Activated T-cell treated with anti-CD3 and anti-CD28 coated beads for 4 hours (primary cell): ENCODE measurements around the gene ART4.
A peak's percentile ranks its signal among the peaks of the same experiment; 100 is the strongest.

Experiments used
- DNase-seq: peaks from one replicate; pipeline ENCODE4 v3.0.0-alpha.2; 2020

Gene ART4, protein sequence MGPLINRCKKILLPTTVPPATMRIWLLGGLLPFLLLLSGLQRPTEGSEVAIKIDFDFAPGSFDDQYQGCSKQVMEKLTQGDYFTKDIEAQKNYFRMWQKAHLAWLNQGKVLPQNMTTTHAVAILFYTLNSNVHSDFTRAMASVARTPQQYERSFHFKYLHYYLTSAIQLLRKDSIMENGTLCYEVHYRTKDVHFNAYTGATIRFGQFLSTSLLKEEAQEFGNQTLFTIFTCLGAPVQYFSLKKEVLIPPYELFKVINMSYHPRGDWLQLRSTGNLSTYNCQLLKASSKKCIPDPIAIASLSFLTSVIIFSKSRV

GRCh38 chr12:14843425-14843887 is at the start of gene ART4:
TSS of gene ART4 (minus strand) at chr12:14843526. CDS start at chr12:14843113, 413 bp downstream.
- no peak for DNase-seq

DNA sequence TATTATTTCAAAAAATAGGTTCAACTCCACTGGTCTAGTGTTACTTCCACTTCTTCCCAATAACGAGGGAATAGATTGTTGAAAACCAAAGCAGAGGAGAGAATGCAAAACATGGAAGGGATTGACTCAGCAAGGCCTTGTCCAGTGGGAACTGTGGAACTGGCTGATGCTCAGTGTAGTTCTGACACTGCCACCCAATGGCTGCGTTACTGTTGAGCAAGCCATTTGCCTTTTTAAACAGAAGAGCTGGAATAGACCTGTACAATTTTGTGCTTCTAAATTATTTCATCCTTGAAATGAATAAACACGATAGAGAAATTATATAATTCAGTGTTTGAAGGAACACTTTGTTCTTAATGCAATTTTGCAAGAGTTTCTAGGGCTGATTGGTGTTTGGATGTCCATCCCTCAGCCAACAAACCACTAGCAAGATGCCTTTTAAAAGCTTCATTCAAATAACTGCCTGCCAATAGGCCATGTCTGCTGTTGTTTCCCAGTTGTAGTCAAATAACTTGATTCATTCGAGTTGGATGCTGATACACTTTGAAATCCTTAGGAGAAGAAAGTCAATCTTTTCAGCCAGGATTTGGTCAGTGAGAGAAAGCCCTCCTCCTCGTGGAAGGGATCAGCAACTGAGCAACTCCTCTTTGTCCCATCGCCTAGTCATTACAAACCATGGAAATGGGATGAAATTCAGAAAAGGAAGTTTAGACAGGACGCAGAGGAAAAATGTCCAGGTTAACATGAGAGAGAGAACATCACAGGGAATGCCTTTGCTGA is 49.6 kb upstream of the ART4 start:
- no peak for DNase-seq

DNA sequence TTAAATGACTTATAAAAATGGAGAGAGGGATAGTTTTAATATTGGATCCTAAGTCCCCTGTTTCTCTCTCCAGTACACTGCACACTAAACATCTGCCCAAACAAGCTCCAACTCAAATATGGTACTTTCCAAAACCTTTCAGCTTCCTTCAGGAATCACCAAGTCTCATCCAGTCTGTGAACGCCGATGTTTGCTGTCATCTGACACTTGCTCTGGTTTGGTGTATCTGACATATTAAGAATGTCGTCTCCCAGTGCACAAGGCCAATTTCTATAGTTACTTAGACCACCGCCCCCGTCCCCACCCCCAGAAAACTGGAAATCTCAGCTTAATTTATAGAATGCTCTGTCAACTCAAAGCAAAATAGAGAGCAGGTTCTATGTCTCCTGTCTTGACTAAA is 47.4 kb upstream of the ART4 start:
- no peak for DNase-seq

DNA sequence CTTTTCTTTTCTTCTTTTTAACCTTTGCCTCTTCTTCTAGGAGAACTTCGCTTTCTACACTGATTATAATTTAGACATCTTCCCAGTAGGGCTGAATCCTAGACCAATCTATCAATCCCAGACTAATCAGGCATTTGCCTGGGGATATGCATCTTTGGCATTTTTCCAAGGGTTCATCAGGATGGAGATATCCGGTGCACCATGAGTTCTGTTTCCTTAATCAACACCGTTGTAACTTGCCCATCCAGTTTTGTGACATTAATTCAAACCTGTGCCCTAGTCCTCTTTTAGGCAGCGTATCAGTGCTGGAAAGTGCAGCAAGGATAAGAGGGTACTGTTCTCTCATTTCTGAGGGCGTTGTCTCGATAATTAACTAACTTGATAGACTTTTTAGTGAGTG is 42.9 kb upstream of the ART4 start:
- no peak for DNase-seq

DNA sequence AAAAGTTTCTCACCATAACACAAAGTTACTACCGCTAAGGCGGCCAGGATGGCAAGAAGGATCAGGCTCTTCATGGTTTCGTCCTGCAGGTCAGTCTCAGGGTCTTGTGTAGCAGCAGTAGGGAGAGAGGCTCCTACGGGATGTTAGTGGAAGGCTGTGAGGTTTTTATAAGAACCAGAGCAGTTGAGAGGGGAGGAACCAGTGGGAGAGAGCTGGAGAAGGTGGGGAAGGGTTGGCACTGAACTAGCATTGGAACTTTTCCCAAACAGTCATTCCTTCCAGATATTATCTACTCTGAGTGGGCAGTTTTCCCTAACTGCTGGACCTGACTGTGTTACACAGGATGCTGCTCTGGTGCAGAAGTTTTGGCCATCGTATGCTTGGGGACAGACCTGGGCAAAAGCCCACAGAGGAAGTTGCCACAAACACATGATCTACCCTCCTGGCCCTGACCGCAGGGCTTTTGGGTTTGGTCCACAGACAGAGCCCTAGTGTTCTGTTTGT is 42.4 kb upstream of the ART4 start, which contains the start of gene MGP:
MGP (minus strand) TSS at position 137 of the 504 bp plus-strand sequence; CDS start at position 74, 63 bp downstream.
- no peak for DNase-seq

DNA sequence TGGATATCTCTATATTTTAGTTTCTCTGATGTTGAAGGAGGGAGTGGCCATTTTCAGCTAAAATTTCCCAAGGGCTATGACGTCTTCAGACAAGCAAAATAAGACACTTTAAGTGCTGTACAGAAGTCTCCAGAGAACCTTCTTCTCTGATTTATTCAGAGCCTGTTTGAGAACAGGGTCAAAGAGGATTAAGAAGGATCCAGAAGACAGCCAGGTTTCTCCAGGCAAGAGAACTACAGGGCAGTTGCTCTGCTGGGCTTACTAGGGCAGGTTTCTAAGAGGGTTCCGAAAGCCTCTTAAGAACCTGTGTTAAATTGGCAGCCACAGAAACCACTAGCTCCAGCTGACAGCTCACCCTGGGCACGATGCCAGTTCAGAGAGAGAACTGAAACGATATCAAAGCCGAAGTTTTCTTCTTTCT is 41.1 kb upstream of the ART4 start:
- peak; percentile 67 for DNase-seq

DNA sequence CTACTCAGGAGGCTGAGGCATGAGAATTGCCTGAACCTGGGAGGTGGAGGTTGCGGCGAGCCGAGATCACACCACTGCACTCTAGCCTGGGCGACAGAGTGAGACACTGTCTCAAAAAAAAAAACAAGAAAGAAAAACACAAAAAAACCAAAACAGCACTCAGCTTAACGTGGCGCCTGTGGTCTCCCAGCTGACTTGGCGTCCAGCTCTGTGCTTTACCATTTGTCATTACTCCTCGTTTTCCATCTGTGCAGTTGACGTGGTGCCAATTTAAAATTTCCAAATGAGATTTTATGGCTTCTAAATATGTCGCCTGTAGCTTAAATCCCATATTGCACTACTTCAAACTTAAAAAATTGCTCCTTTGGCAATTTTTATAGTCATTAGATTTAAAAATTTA is 40.4 kb upstream of the ART4 start:
- DNase-seq = no peak

GRCh38 chr12:14880890-14881453 is 37.6 kb upstream of the ART4 start:
- DNase-seq = no peak

GRCh38 chr12:14879222-14879933 is 36.1 kb upstream of the ART4 start:
- no peak for DNase-seq

- DNase-seq = no peak
These were observed 35.2 kb upstream of the ART4 start for GRCh38 chr12:14878488-14878887.

GRCh38 chr12:14876833-14877232 is 33.5 kb upstream of the ART4 start:
- DNase-seq = no peak

- DNase-seq = no peak
These were observed 31.6 kb upstream of the ART4 start for GRCh38 chr12:14874882-14875281.

- no peak for DNase-seq
These were observed 30.3 kb upstream of the ART4 start for GRCh38 chr12:14873440-14874185.

GRCh38 chr12:14871886-14872285 is 28.6 kb upstream of the ART4 start:
- DNase-seq = no peak

- DNase-seq = no peak
These were observed 27.9 kb upstream of the ART4 start for GRCh38 chr12:14871247-14871646.

- DNase-seq = no peak
These were observed 25.7 kb upstream of the ART4 start for GRCh38 chr12:14868916-14869506.

GRCh38 chr12:14860490-14860889 is 17.2 kb upstream of the ART4 start:
- DNase-seq = no peak

GRCh38 chr12:14858513-14858912 is 15.2 kb upstream of the ART4 start:
- DNase-seq = no peak

GRCh38 chr12:14854586-14855183 is 11.4 kb upstream of the ART4 start:
- DNase-seq = no peak

- no peak for DNase-seq
These were observed 10.6 kb upstream of the ART4 start for GRCh38 chr12:14853961-14854360.

DNA sequence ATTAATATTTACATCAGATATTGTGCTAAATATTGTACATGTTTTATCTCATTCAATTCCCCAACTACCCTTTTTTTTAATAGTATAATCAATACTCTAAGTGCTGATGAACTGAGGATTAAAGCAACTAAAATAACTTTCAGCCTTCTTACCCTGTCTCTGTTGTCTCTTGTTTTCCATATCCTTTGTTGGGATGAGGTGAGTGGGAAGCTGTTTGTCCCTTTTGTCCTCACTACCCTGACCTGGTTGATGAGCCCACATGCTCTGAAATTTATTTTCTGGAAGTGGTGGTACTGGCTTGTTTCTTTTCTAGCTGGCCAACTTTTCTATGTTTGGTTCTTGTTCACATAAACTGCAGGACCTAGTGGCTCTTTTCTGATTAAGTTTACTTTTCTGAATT is 9.6 kb upstream of the ART4 start:
- no peak for DNase-seq
